Progenitor cell of endocrine pancreas (in vitro differentiated cells): ENCODE measurements around the gene MFAP4. TPM values are rescaled to one million over a fixed set of nuclear protein-coding genes. Genes with fewer than 3 reads are reported as not detected.

ENCODE experiments used
- DNase-seq: peaks from one replicate; pipeline ENCODE4 v3.0.0; 2021; ENCODE audit warnings: low spot score; ENCODE audit not compliant: unreplicated experiment
- H3K27ac Mint-ChIP-seq: 2 replicates; pipeline ENCODE4 v1.8.0; 2021; ENCODE audit warnings: mild to moderate bottlenecking, moderate library complexity, mixed read lengths
- H3K27me3 Mint-ChIP-seq: 2 replicates; pipeline ENCODE4 v1.8.0; 2021; ENCODE audit warnings: mixed read lengths
- H3K36me3 Mint-ChIP-seq: 2 replicates; pipeline ENCODE4 v1.8.0; 2022; ENCODE audit warnings: mixed read lengths; ENCODE audit not compliant: insufficient read depth
- H3K4me1 Mint-ChIP-seq: 2 replicates; pipeline ENCODE4 v1.8.0; 2021; ENCODE audit warnings: low read depth, mixed read lengths
- H3K4me3 Mint-ChIP-seq: 2 replicates; pipeline ENCODE4 v1.8.0; 2021; ENCODE audit warnings: low read depth, mild to moderate bottlenecking, moderate library complexity, mixed read lengths
- H3K9me3 Mint-ChIP-seq: 2 replicates; pipeline ENCODE4 v1.8.0; 2021; ENCODE audit warnings: low read depth, mixed read lengths
- CTCF ChIP-seq: fragments of 200-600 bp; sonication (generic); IDR thresholded peaks from one replicate; pipeline ENCODE4 v1.5.0; 2021; ENCODE audit warnings: antibody characterized with exemption, mild to moderate bottlenecking; ENCODE audit not compliant: unreplicated experiment
- total RNA-seq: library from RNA; stranded (reverse); gene quantifications from 2 replicates; pipeline ENCODE4 v1.2.1, GENCODE V29; 2021

Gene MFAP4
- total RNA-seq, 1 donor from 2014 or later, result 2.3 TPM

- H3K4me3 Mint-ChIP-seq, result no peak overlapping the region
- peaks cover 13% of the 10 kb centered on the region for H3K4me1 Mint-ChIP-seq
- no peaks in the 10 kb centered on the region for H3K9me3 Mint-ChIP-seq
- H3K27me3 Mint-ChIP-seq, result no peaks in the 10 kb centered on the region
- TF ChIP-seq CTCF, result no peak
- no peak for DNase-seq
- H3K36me3 Mint-ChIP-seq, result peaks cover 4% of the 10 kb centered on the region
- H3K27ac Mint-ChIP-seq, result no peak overlapping the region
These were observed 43.3 kb downstream of the MFAP4 start for GRCh38 chr17:19343671-19344151.

GRCh38 chr17:19343256-19343630 is 43.7 kb downstream of the MFAP4 start:
- no peak for DNase-seq
- peaks cover 4% of the 10 kb centered on the region for H3K36me3 Mint-ChIP-seq
- H3K27ac Mint-ChIP-seq, result no peak overlapping the region
- no peak overlapping the region for H3K4me3 Mint-ChIP-seq
- no peak for TF ChIP-seq CTCF
- H3K27me3 Mint-ChIP-seq, result no peaks in the 10 kb centered on the region
- no peaks in the 10 kb centered on the region for H3K9me3 Mint-ChIP-seq
- peaks cover 13% of the 10 kb centered on the region for H3K4me1 Mint-ChIP-seq

GRCh38 chr17:19342611-19343255 is 44.3 kb downstream of the MFAP4 start:
- Mint-ChIP-seq H3K27ac (no peak overlapping the region), H3K9me3 (no peaks in the 10 kb centered on the region), H3K4me3 (no peak overlapping the region), H3K36me3 (peaks cover 4% of the 10 kb centered on the region), H3K27me3 (no peaks in the 10 kb centered on the region), H3K4me1 (peaks cover 13% of the 10 kb centered on the region)
- no peak for TF ChIP-seq CTCF
- no peak for DNase-seq

- TF ChIP-seq CTCF, result no peak
- Mint-ChIP-seq H3K4me3 (no peak overlapping the region), H3K9me3 (no peaks in the 10 kb centered on the region), H3K27ac (peak overlapping the region; percentile 75), H3K27me3 (no peaks in the 10 kb centered on the region), H3K36me3 (peaks cover 4% of the 10 kb centered on the region), H3K4me1 (peaks cover 10% of the 10 kb centered on the region)
- DNase-seq, result no peak
These were observed 45.1 kb downstream of the MFAP4 start for GRCh38 chr17:19341641-19342610.

GRCh38 chr17:19341211-19341631 is 45.8 kb downstream of the MFAP4 start:
- TF ChIP-seq CTCF, result no peak
- no peak overlapping the region for H3K4me3 Mint-ChIP-seq
- no peak for DNase-seq
- no peaks in the 10 kb centered on the region for H3K27me3 Mint-ChIP-seq
- peaks cover 5% of the 10 kb centered on the region for H3K4me1 Mint-ChIP-seq
- H3K27ac Mint-ChIP-seq, result peak overlapping the region; percentile 75
- H3K36me3 Mint-ChIP-seq, result no peaks in the 10 kb centered on the region
- H3K9me3 Mint-ChIP-seq, result no peaks in the 10 kb centered on the region
